Measurements from ENCODE around the gene SMG6. TPM values are rescaled to one million over a fixed set of nuclear protein-coding genes. Genes with fewer than 3 reads are reported as not detected.

SMG6 gene
- total and polyA plus RNA-seq, 2 of the 8 experiments (the other 6 are each of a cell fraction or from before 2014, with no cell fraction given), result 18.5 to 25.2 TPM

DNA sequence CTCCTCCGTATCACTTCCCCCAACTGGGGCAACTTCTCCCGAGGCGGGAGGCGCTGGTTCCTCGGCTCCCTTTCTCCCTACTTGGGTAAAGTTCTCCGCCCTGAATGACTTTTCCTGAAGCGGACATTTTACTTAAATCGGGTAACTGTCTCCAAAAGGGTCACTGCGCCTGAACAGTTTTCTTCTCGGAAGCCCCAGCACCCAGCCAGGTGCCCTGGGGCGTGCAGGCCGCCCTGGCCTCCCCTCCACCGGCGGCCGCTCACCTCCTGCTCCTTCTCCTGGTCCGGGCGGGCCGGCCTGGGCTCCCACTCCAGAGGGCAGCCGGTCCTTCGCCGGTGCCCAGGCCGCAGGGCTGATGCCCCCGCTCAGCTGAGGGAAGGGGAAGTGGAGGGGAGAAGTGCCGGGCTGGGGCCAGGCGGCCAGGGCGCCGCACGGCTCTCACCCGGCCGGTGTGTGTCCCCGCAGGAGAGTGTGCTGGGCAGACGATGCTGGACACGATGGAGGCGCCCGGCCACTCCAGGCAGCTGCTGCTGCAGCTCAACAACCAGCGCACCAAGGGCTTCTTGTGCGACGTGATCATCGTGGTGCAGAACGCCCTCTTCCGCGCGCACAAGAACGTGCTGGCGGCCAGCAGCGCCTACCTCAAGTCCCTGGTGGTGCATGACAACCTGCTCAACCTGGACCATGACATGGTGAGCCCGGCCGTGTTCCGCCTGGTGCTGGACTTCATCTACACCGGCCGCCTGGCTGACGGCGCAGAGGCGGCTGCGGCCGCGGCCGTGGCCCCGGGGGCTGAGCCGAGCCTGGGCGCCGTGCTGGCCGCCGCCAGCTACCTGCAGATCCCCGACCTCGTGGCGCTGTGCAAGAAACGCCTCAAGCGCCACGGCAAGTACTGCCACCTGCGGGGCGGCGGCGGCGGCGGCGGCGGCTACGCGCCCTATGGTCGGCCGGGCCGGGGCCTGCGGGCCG, 247.1 kb downstream of the SMG6 start (continued):
- TF ChIP-seq JUND (IDR thresholded peaks at IDR 0.05; ENCODE audit: low read length), result no peak
- no peak for TF ChIP-seq EGR1 (IDR thresholded peaks at IDR 0.05; ENCODE audit: borderline replicate concordance, low read depth, low read length)
- TF ChIP-seq EZH2 (IDR thresholded peaks at IDR 0.05; ENCODE audit: low read depth, low read length, severe bottlenecking), result peak; percentile 95
- TF ChIP-seq ATF3 (IDR thresholded peaks at IDR 0.05; ENCODE audit: insufficient read depth, low read depth, low read length), result no peak
- no peak for TF ChIP-seq ASH2L (IDR thresholded peaks at IDR 0.05; ENCODE audit: low read length)
